Measurements from ENCODE around the gene GARNL3. TPM values are rescaled to one million over a fixed set of nuclear protein-coding genes. Genes with fewer than 3 reads are reported as not detected.

GARNL3 gene
- total RNA-seq, 1 donor from 2014 or later, result 21.4 TPM

GRCh38 chr9:127417131-127418036 lies 152.8 kb downstream of the GARNL3 start:
- Mint-ChIP-seq H3K4me1 (ENCODE audit: low read depth) (peaks cover 8% of the 10 kb centered on the region), H3K27ac (no peak overlapping the region), H3K9me3 (ENCODE audit: low read depth) (no peaks in the 10 kb centered on the region), H3K36me3 (ENCODE audit: insufficient read depth) (peaks cover 2% of the 10 kb centered on the region), H3K27me3 (no peaks in the 10 kb centered on the region), H3K4me3 (ENCODE audit: low read depth) (no peak overlapping the region)
- no peak for DNase-seq (ENCODE audit: low spot score, unreplicated experiment)
- TF ChIP-seq CTCF (IDR thresholded peaks at IDR 0.05; ENCODE audit: unreplicated experiment), result no peak

- peaks cover 2% of the 10 kb centered on the region for H3K36me3 Mint-ChIP-seq (ENCODE audit: insufficient read depth)
- H3K27me3 Mint-ChIP-seq, result no peaks in the 10 kb centered on the region
- peak; percentile 42 for TF ChIP-seq CTCF (IDR thresholded peaks at IDR 0.05; ENCODE audit: unreplicated experiment)
- peaks cover 15% of the 10 kb centered on the region for H3K4me1 Mint-ChIP-seq (ENCODE audit: low read depth)
- H3K27ac Mint-ChIP-seq, result no peak overlapping the region
- no peaks in the 10 kb centered on the region for H3K9me3 Mint-ChIP-seq (ENCODE audit: low read depth)
- H3K4me3 Mint-ChIP-seq (ENCODE audit: low read depth), result no peak overlapping the region
- no peak for DNase-seq (ENCODE audit: low spot score, unreplicated experiment)
These were observed 153.5 kb downstream of the GARNL3 start for GRCh38 chr9:127418037-127418471.

GRCh38 chr9:127419348-127419747 lies 154.8 kb downstream of the GARNL3 start:
- H3K9me3 Mint-ChIP-seq (ENCODE audit: low read depth), result no peaks in the 10 kb centered on the region
- no peaks in the 10 kb centered on the region for H3K27me3 Mint-ChIP-seq
- no peak for DNase-seq (ENCODE audit: low spot score, unreplicated experiment)
- TF ChIP-seq CTCF (IDR thresholded peaks at IDR 0.05; ENCODE audit: unreplicated experiment), result no peak
- no peaks in the 10 kb centered on the region for H3K36me3 Mint-ChIP-seq (ENCODE audit: insufficient read depth)
- H3K4me1 Mint-ChIP-seq (ENCODE audit: low read depth), result peaks cover 20% of the 10 kb centered on the region
- no peak overlapping the region for H3K27ac Mint-ChIP-seq
- no peak overlapping the region for H3K4me3 Mint-ChIP-seq (ENCODE audit: low read depth)

- peaks cover 33% of the 10 kb centered on the region for H3K4me1 Mint-ChIP-seq (ENCODE audit: low read depth)
- H3K9me3 Mint-ChIP-seq (ENCODE audit: low read depth), result no peaks in the 10 kb centered on the region
- no peak overlapping the region for H3K27ac Mint-ChIP-seq
- no peaks in the 10 kb centered on the region for H3K27me3 Mint-ChIP-seq
- no peaks in the 10 kb centered on the region for H3K36me3 Mint-ChIP-seq (ENCODE audit: insufficient read depth)
- DNase-seq (ENCODE audit: low spot score, unreplicated experiment), result no peak
- TF ChIP-seq CTCF (IDR thresholded peaks at IDR 0.05; ENCODE audit: unreplicated experiment), result no peak
- H3K4me3 Mint-ChIP-seq (ENCODE audit: low read depth), result no peak overlapping the region
These were observed 156.5 kb downstream of the GARNL3 start for GRCh38 chr9:127421057-127421456.

GRCh38 chr9:127422133-127422782 lies 157.7 kb downstream of the GARNL3 start:
- H3K9me3 Mint-ChIP-seq (ENCODE audit: low read depth), result no peaks in the 10 kb centered on the region
- no peak overlapping the region for H3K27ac Mint-ChIP-seq
- DNase-seq (ENCODE audit: low spot score, unreplicated experiment), result no peak
- H3K36me3 Mint-ChIP-seq (ENCODE audit: insufficient read depth), result peaks cover 4% of the 10 kb centered on the region
- no peaks in the 10 kb centered on the region for H3K27me3 Mint-ChIP-seq
- H3K4me1 Mint-ChIP-seq (ENCODE audit: low read depth), result peaks cover 36% of the 10 kb centered on the region
- H3K4me3 Mint-ChIP-seq (ENCODE audit: low read depth), result peak overlapping the region; percentile 97
- no peak for TF ChIP-seq CTCF (IDR thresholded peaks at IDR 0.05; ENCODE audit: unreplicated experiment)

Measured in progenitor cell of endocrine pancreas (in vitro differentiated cells).